ENCODE measurements around the gene CST8. TPM values are rescaled to one million over a fixed set of nuclear protein-coding genes. Genes with fewer than 3 reads are reported as not detected.

CST8 gene
- total and polyA plus RNA-seq, 5 donors, result not detected

- ATAC-seq, result no peak
- Histone ChIP-seq H3K27me3 (ENCODE audit: control insufficient read depth, insufficient read depth) (no peaks in the 10 kb centered on the region), H3K4me3 (ENCODE audit: low read length) (no peak overlapping the region), H3K9me3 (ENCODE audit: control insufficient read depth, low read length) (no peaks in the 10 kb centered on the region), H3K4me1 (ENCODE audit: control insufficient read depth, insufficient read depth, low read length) (no peaks in the 10 kb centered on the region), H3K27ac (ENCODE audit: low read length) (no peak overlapping the region)
- intact Hi-C loops (cut with DNase I), result loop anchor here in 1 of 4 donors (10.0 kb wide), 1 partner anchor 1081 kb away; no protein-coding TSS in a partner anchor
- no peak for DNase-seq
- WGBS, result 81% methylated on average over 10 of the region's 10 CpGs
Observed at GRCh38 chr20:23524146-23524545, 33.2 kb downstream of the CST8 start.

GRCh38 chr20:23526850-23527249 lies 35.9 kb downstream of the CST8 start:
- no peak for ATAC-seq
- WGBS, result 96% methylated on average over 1 of the region's 1 CpG

GRCh38 chr20:23528867-23529431 lies 38.0 kb downstream of the CST8 start:
- intact Hi-C loops (cut with DNase I), result loop anchor here in 1 of 4 donors (10.0 kb wide), 1 partner anchor 1076 kb away; no protein-coding TSS in a partner anchor
- DNase-seq (no peak), ATAC-seq (no peak)
- Histone ChIP-seq H3K27ac (ENCODE audit: low read length) (no peak overlapping the region), H3K9me3 (ENCODE audit: control insufficient read depth, low read length) (no peaks in the 10 kb centered on the region), H3K27me3 (ENCODE audit: control insufficient read depth, insufficient read depth) (no peaks in the 10 kb centered on the region), H3K4me1 (ENCODE audit: control insufficient read depth, insufficient read depth, low read length) (no peaks in the 10 kb centered on the region), H3K4me3 (ENCODE audit: low read length) (no peak overlapping the region)
- 61% methylated on average over 1 of the region's 1 CpG for WGBS

More at GRCh38 chr20:23526850-23527249, 35.9 kb downstream of the CST8 start:
- intact Hi-C loops (cut with DNase I), result loop anchor here in 1 of 4 donors (10.0 kb wide), 1 partner anchor 1078 kb away; no protein-coding TSS in a partner anchor
- H3K4me1 ChIP-seq (ENCODE audit: control insufficient read depth, insufficient read depth, low read length), result no peaks in the 10 kb centered on the region
- H3K4me3 ChIP-seq (ENCODE audit: low read length), result no peak overlapping the region
- H3K27me3 ChIP-seq (ENCODE audit: control insufficient read depth, insufficient read depth), result no peaks in the 10 kb centered on the region
- DNase-seq, result no peak
- H3K27ac ChIP-seq (ENCODE audit: low read length), result no peak overlapping the region
- no peaks in the 10 kb centered on the region for H3K9me3 ChIP-seq (ENCODE audit: control insufficient read depth, low read length)

- DNase-seq, result no peak
- intact Hi-C loops (cut with DNase I), result no loop called here
- no peak overlapping the region for H3K27ac ChIP-seq (ENCODE audit: low read length)
- H3K27me3 ChIP-seq (ENCODE audit: control insufficient read depth, insufficient read depth), result no peaks in the 10 kb centered on the region
- no peaks in the 10 kb centered on the region for H3K4me1 ChIP-seq (ENCODE audit: control insufficient read depth, insufficient read depth, low read length)
- no peak overlapping the region for H3K4me3 ChIP-seq (ENCODE audit: low read length)
- WGBS, result 53% methylated on average over 1 of the region's 1 CpG
- no peaks in the 10 kb centered on the region for H3K9me3 ChIP-seq (ENCODE audit: control insufficient read depth, low read length)
- no peak for ATAC-seq
Observed at GRCh38 chr20:23530937-23531567, 40.1 kb downstream of the CST8 start.

GRCh38 chr20:23532533-23532932 lies 41.6 kb downstream of the CST8 start:
- intact Hi-C loops (cut with DNase I), result no loop called here
- DNase-seq, result no peak
- WGBS, result 75% methylated on average over 1 of the region's 1 CpG

GRCh38 chr20:23533161-23533560 lies 42.2 kb downstream of the CST8 start:
- ATAC-seq (no peak), DNase-seq (no peak)
- intact Hi-C loops (cut with DNase I), result no loop called here
- Histone ChIP-seq H3K27me3 (ENCODE audit: control insufficient read depth, insufficient read depth) (no peaks in the 10 kb centered on the region), H3K4me3 (ENCODE audit: low read length) (no peak overlapping the region), H3K9me3 (ENCODE audit: control insufficient read depth, low read length) (no peaks in the 10 kb centered on the region), H3K27ac (ENCODE audit: low read length) (no peak overlapping the region), H3K4me1 (ENCODE audit: control insufficient read depth, insufficient read depth, low read length) (no peaks in the 10 kb centered on the region)

More at GRCh38 chr20:23532533-23532932, 41.6 kb downstream of the CST8 start:
- Histone ChIP-seq H3K27ac (ENCODE audit: low read length) (no peak overlapping the region), H3K9me3 (ENCODE audit: control insufficient read depth, low read length) (no peaks in the 10 kb centered on the region), H3K27me3 (ENCODE audit: control insufficient read depth, insufficient read depth) (no peaks in the 10 kb centered on the region), H3K4me1 (ENCODE audit: control insufficient read depth, insufficient read depth, low read length) (no peaks in the 10 kb centered on the region), H3K4me3 (ENCODE audit: low read length) (no peak overlapping the region)
- no peak for ATAC-seq

GRCh38 chr20:23534801-23535593 lies 44.1 kb downstream of the CST8 start:
- H3K4me3 ChIP-seq (ENCODE audit: low read length), result no peak overlapping the region
- DNase-seq (no peak), ATAC-seq (no peak)
- no peak overlapping the region for H3K27ac ChIP-seq (ENCODE audit: low read length)
- no peaks in the 10 kb centered on the region for H3K9me3 ChIP-seq (ENCODE audit: control insufficient read depth, low read length)
- no peaks in the 10 kb centered on the region for H3K27me3 ChIP-seq (ENCODE audit: control insufficient read depth, insufficient read depth)
- intact Hi-C loops (cut with DNase I), result no loop called here
- H3K4me1 ChIP-seq (ENCODE audit: control insufficient read depth, insufficient read depth, low read length), result no peaks in the 10 kb centered on the region
- WGBS, result 80% methylated on average over 20 of the region's 20 CpGs

GRCh38 chr20:23536328-23536974 lies 45.5 kb downstream of the CST8 start:
- Histone ChIP-seq H3K27ac (ENCODE audit: low read length) (no peak overlapping the region), H3K9me3 (ENCODE audit: control insufficient read depth, low read length) (no peaks in the 10 kb centered on the region), H3K4me1 (ENCODE audit: control insufficient read depth, insufficient read depth, low read length) (no peaks in the 10 kb centered on the region), H3K4me3 (ENCODE audit: low read length) (no peak overlapping the region), H3K27me3 (ENCODE audit: control insufficient read depth, insufficient read depth) (no peaks in the 10 kb centered on the region)
- 59% methylated on average over 2 of the region's 2 CpGs for WGBS
- ATAC-seq, result peak; percentile 55 to 90
- intact Hi-C loops (cut with DNase I), result no loop called here
- peak in 2 of 3 donors; percentile 74 to 76 for DNase-seq

- 58% methylated on average over 3 of the region's 3 CpGs for WGBS
- no peaks in the 10 kb centered on the region for H3K27me3 ChIP-seq (ENCODE audit: control insufficient read depth, insufficient read depth)
- H3K27ac ChIP-seq (ENCODE audit: low read length), result no peak overlapping the region
Observed at GRCh38 chr20:23537030-23537429, 46.1 kb downstream of the CST8 start.

GRCh38 chr20:23540624-23541023 lies 49.7 kb downstream of the CST8 start:
- Histone ChIP-seq H3K4me1 (ENCODE audit: control insufficient read depth, insufficient read depth, low read length) (no peaks in the 10 kb centered on the region), H3K27me3 (ENCODE audit: control insufficient read depth, insufficient read depth) (no peaks in the 10 kb centered on the region), H3K27ac (ENCODE audit: low read length) (no peak overlapping the region), H3K9me3 (ENCODE audit: control insufficient read depth, low read length) (no peaks in the 10 kb centered on the region), H3K4me3 (ENCODE audit: low read length) (no peak overlapping the region)
- WGBS, result 70% methylated on average over 4 of the region's 4 CpGs
- no peak for DNase-seq
- intact Hi-C loops (cut with DNase I), result no loop called here
- no peak for ATAC-seq

More at GRCh38 chr20:23537030-23537429, 46.1 kb downstream of the CST8 start:
- intact Hi-C loops (cut with DNase I), result no loop called here
- no peaks in the 10 kb centered on the region for H3K9me3 ChIP-seq (ENCODE audit: control insufficient read depth, low read length)
- no peak for DNase-seq
- H3K4me3 ChIP-seq (ENCODE audit: low read length), result no peak overlapping the region
- H3K4me1 ChIP-seq (ENCODE audit: control insufficient read depth, insufficient read depth, low read length), result no peaks in the 10 kb centered on the region
- ATAC-seq, result no peak

GRCh38 chr20:23541330-23541729 lies 50.4 kb downstream of the CST8 start:
- H3K9me3 ChIP-seq (ENCODE audit: control insufficient read depth, low read length), result no peaks in the 10 kb centered on the region
- intact Hi-C loops (cut with DNase I), result no loop called here
- no peak overlapping the region for H3K27ac ChIP-seq (ENCODE audit: low read length)
- no peaks in the 10 kb centered on the region for H3K4me1 ChIP-seq (ENCODE audit: control insufficient read depth, insufficient read depth, low read length)
- ATAC-seq, result no peak
- no peak overlapping the region for H3K4me3 ChIP-seq (ENCODE audit: low read length)
- no peaks in the 10 kb centered on the region for H3K27me3 ChIP-seq (ENCODE audit: control insufficient read depth, insufficient read depth)
- 47% methylated on average over 1 of the region's 1 CpG for WGBS
- DNase-seq, result no peak
